ENCODE data around the gene USP17L30. TPM values are rescaled to one million over a fixed set of nuclear protein-coding genes. Genes with fewer than 3 reads are reported as not detected.
"Not testable (repeated sequence)": the region's sequence is repeated elsewhere in the genome, so short reads cannot be mapped to it uniquely, and the experiment has no call there.

Gene USP17L30
- total and polyA plus RNA-seq, 2 experiments from 2014 or later = not detected

- in situ Hi-C loops (cut with MboI) = not testable (repeated sequence)
Measured at GRCh38 chr4:9348593-9348992, 14.3 kb upstream of the USP17L30 start, which contains the start of gene USP17L28. USP17L28 (plus strand) TSS chr4:9348893; CDS start chr4:9348893, 0 bp downstream.

GRCh38 chr4:9350866-9351265, 12.1 kb upstream of the USP17L30 start:
- H3K27ac ChIP-seq; H3F3A ChIP-seq (ENCODE audit: insufficient read depth); H3K9me2 ChIP-seq (ENCODE audit: insufficient read depth); H3K36me3 ChIP-seq (ENCODE audit: low read depth); H3K27me3 ChIP-seq (replicated peaks; ENCODE audit: insufficient read depth); H3K9ac ChIP-seq; H3K4me3 ChIP-seq; H3K4me2 ChIP-seq (ENCODE audit: unreplicated experiment); H3K4me1 ChIP-seq (ENCODE audit: insufficient read depth); H3K79me2 ChIP-seq (ENCODE audit: insufficient read depth); H3K9me3 ChIP-seq (ENCODE audit: low read depth); in situ Hi-C loops (cut with MboI); H4K20me1 ChIP-seq (ENCODE audit: insufficient read depth); DNase-seq; H2AFZ ChIP-seq: not testable (repeated sequence)
- WGBS, 2 experiments (ENCODE audit: low coverage in 1 of 2, low lambda C conversion rate in 2 of 2, missing lambda C conversion rate in 2 of 2) = no CpG with 5 or more reads among the region's 18 CpGs

More at GRCh38 chr4:9348593-9348992, 14.3 kb upstream of the USP17L30 start, which contains the start of gene USP17L28:
- not testable (repeated sequence) for H3K9me2 ChIP-seq (ENCODE audit: insufficient read depth); H3K9ac ChIP-seq; H3K4me3 ChIP-seq; H3K27ac ChIP-seq; H3K79me2 ChIP-seq (ENCODE audit: insufficient read depth); H2AFZ ChIP-seq; H3F3A ChIP-seq (ENCODE audit: insufficient read depth); DNase-seq; H3K36me3 ChIP-seq (ENCODE audit: low read depth); H3K4me1 ChIP-seq (ENCODE audit: insufficient read depth); H3K27me3 ChIP-seq (replicated peaks; ENCODE audit: insufficient read depth); H3K9me3 ChIP-seq (ENCODE audit: low read depth); H3K4me2 ChIP-seq (ENCODE audit: unreplicated experiment); H4K20me1 ChIP-seq (ENCODE audit: insufficient read depth)
- WGBS, 2 experiments (ENCODE audit: low coverage in 1 of 2, low lambda C conversion rate in 2 of 2, missing lambda C conversion rate in 2 of 2) = no CpG with 5 or more reads among the region's 15 CpGs

DNA sequence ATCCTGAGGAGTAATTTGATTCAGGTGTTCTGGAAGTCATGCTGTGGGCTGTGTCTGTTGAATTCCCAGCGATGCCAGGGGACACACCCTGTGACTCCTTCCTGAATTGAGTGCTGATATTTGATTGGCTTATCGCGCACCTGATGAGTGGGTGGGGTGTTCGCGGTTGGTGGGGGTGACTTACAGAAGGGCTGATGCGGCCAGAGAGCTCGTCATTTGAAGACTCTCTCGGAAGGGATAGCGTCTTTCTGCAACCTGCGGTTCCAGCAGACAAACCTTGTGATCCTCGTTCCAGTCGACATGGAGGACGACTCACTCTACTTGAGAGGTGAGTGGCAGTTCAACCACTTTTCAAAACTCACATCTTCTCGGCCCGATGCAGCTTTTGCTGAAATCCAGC, 9.6 kb upstream of the USP17L30 start, which contains the start of gene USP17L29:
Gene USP17L29 (plus strand): TSS at position 301 of the 400 bp plus-strand sequence. CDS start 0 bp downstream, at position 301.
- H3K27ac ChIP-seq; H3K9ac ChIP-seq; H3K36me3 ChIP-seq (ENCODE audit: low read depth); H3K79me2 ChIP-seq (ENCODE audit: insufficient read depth); H3K9me3 ChIP-seq (ENCODE audit: low read depth); H3K27me3 ChIP-seq (replicated peaks; ENCODE audit: insufficient read depth); H3F3A ChIP-seq (ENCODE audit: insufficient read depth); H4K20me1 ChIP-seq (ENCODE audit: insufficient read depth); in situ Hi-C loops (cut with MboI); H2AFZ ChIP-seq; DNase-seq; H3K4me2 ChIP-seq (ENCODE audit: unreplicated experiment); H3K9me2 ChIP-seq (ENCODE audit: insufficient read depth); H3K4me1 ChIP-seq (ENCODE audit: insufficient read depth); H3K4me3 ChIP-seq: not testable (repeated sequence)
- WGBS, 2 experiments (ENCODE audit: low coverage in 1 of 2, low lambda C conversion rate in 2 of 2, missing lambda C conversion rate in 2 of 2) = no CpG with 5 or more reads among the region's 15 CpGs

DNA sequence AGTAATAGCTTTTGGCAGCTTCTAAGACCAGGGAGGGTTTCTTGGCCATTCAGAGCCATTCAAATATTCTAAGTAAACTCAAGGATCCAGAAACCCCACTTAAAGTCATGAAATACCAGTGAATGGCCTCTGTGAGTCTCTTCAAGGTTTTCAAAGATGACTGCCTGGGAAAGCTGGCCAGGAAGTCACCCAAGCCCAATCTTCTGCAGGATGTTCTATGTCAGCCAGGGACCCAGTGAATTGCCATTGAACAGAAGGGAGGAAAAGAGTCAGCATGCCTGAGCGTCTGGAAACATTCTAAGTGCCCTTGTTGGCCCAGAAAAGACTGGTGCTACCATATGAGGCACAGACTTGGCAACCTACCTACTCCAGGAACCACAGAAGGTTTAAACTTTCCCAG, 17.0 kb downstream of the USP17L30 start:
- H3K9ac ChIP-seq; H3K36me3 ChIP-seq (ENCODE audit: low read depth); H3K79me2 ChIP-seq (ENCODE audit: insufficient read depth); H4K20me1 ChIP-seq (ENCODE audit: insufficient read depth); H3K9me2 ChIP-seq (ENCODE audit: insufficient read depth); H3K27ac ChIP-seq; H3K4me3 ChIP-seq; H3K27me3 ChIP-seq (replicated peaks; ENCODE audit: insufficient read depth); H3K9me3 ChIP-seq (ENCODE audit: low read depth); H3K4me1 ChIP-seq (ENCODE audit: insufficient read depth); in situ Hi-C loops (cut with MboI); H2AFZ ChIP-seq; DNase-seq; H3F3A ChIP-seq (ENCODE audit: insufficient read depth); H3K4me2 ChIP-seq (ENCODE audit: unreplicated experiment): not testable (repeated sequence)
- 25 to 50% methylated on average over 1 of the region's 1 CpG for WGBS, 2 experiments (ENCODE audit: low coverage in 1 of 2, low lambda C conversion rate in 2 of 2, missing lambda C conversion rate in 2 of 2)

DNA sequence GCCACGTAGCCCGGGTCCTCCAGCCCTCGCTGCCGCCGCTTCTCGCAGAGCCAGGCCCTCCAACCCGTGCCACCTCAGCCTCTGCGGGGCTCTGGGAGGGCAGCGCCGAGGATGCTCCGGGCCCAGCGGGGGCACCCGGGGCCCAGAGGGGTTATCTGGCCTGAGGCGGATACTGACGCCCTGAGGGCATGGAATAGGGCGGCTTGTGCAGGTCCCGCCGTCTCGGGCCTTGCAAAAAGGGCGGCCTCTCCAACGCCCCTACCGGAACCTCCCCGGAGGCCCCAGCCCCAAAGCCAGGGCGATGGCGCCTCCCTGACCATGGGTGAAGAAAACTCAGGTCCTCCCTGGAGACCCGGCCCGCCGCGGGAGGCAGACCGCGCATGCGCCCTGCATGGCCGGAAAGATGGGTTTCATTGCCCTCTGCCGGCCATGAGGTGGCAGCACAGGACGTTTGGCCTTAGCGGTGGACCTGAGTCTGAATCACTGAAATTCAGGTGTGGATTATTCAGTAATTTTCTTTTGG, 18.1 kb downstream of the USP17L30 start:
- H3K9me3 ChIP-seq (ENCODE audit: low read depth); H3K36me3 ChIP-seq (ENCODE audit: low read depth); in situ Hi-C loops (cut with MboI); H3K27ac ChIP-seq; H3K4me1 ChIP-seq (ENCODE audit: insufficient read depth); H3F3A ChIP-seq (ENCODE audit: insufficient read depth); H3K79me2 ChIP-seq (ENCODE audit: insufficient read depth); H3K27me3 ChIP-seq (replicated peaks; ENCODE audit: insufficient read depth); H4K20me1 ChIP-seq (ENCODE audit: insufficient read depth); H3K9me2 ChIP-seq (ENCODE audit: insufficient read depth): not testable (repeated sequence)
- DNase-seq = peak; percentile 32
- H2AFZ ChIP-seq = peak overlapping the region; percentile 95
- 20 to 24% methylated on average over 30 to 35 of the region's 36 CpGs for WGBS, 2 experiments (ENCODE audit: low coverage in 1 of 2, low lambda C conversion rate in 2 of 2, missing lambda C conversion rate in 2 of 2)
- H3K4me2 ChIP-seq (ENCODE audit: unreplicated experiment) = peak overlapping the region; percentile 54
- peak overlapping the region; percentile 71 for H3K4me3 ChIP-seq
- H3K9ac ChIP-seq = peak overlapping the region; percentile 61

Data from GM23248 (cell line).